GM12878 (cell line): ENCODE results near the gene RCAN1. TPM values are rescaled to one million over a fixed set of nuclear protein-coding genes. Genes with fewer than 3 reads are reported as not detected.

Experiments
- ATAC-seq: fragments of 200-7000 bp; cut with Tn5 transposase; 3 replicates; pipeline ENCODE4 v1.9.1; 2020; ENCODE audit warnings: mild to moderate bottlenecking, moderate library complexity
- BruUV-seq: library from RNA; stranded (reverse); fragments of 400-500 nt; replicated peaks from 2 replicates; lab custom pipeline; 2021; lab: Mats Ljungman, UMichigan
- CTCF ChIA-PET: fragments of 300-600 bp; sonication (Branson Sonifier 250); formaldehyde crosslinking; extraction: SDS; loops from one replicate; lab custom pipeline; 2021; ENCODE audit warnings: inconsistent platforms; lab: Yijun Ruan, JAX
- POLR2A ChIA-PET: fragments of 350-600 bp; formaldehyde crosslinking; extraction: SDS; loops from one replicate; lab custom pipeline; 2021; ENCODE audit warnings: inconsistent platforms; lab: Charles Lee
- RAD21 ChIA-PET: fragments of 300-600 bp; sonication (Branson Sonifier 250); formaldehyde crosslinking; loops from one replicate; lab custom pipeline; 2023; ENCODE audit warnings: antibody characterized with exemption; ENCODE audit not compliant: unreplicated experiment; lab: Charles Lee
- SMC1A ChIA-PET: fragments of 300-600 bp; sonication (Branson Sonifier 250); formaldehyde crosslinking; loops from one replicate; lab custom pipeline; 2023; ENCODE audit not compliant: unreplicated experiment, uncharacterized antibody; lab: Charles Lee
- DNase-seq: peaks from one replicate; pipeline ENCODE4 v3.0.0-alpha.2; 2011; ENCODE audit warnings: low read depth, low spot score
- FAIRE-seq: peaks from 3 replicates; lab custom pipeline; 2011; peaks lifted over from hg19 to GRCh38; lab: Jason Lieb, UNC
- H2AFZ ChIP-seq: 2 replicates; pipeline ENCODE4 v1.6.0; 2011; ENCODE audit warnings: low read depth, low read length, control low read depth; ENCODE audit not compliant: control insufficient read depth
- H3K27ac ChIP-seq: 2 replicates; pipeline ENCODE4 v1.5.1; 2011; ENCODE audit warnings: control low read depth; ENCODE audit not compliant: control insufficient read depth, insufficient read depth
- H3K27me3 ChIP-seq, 2 experiments: replicated peaks in 1 of 2; 2 replicates each; pipeline versions ENCODE4 v1.6.0 to v1.6.1; 2011; ENCODE audit warnings: low read length in 1 of 2; ENCODE audit not compliant: control insufficient read depth in 2 of 2, insufficient read depth in 2 of 2
- H3K36me3 ChIP-seq, 2 experiments: 2 replicates each; pipeline ENCODE4 v1.5.1; 2011; ENCODE audit warnings: low read length in 1 of 2; ENCODE audit not compliant: control insufficient read depth in 2 of 2, insufficient read depth in 2 of 2
- H3K4me1 ChIP-seq: 2 replicates; pipeline ENCODE4 v1.6.1; 2011; ENCODE audit warnings: mild to moderate bottlenecking, low read length, moderate library complexity, mixed read lengths; ENCODE audit not compliant: control insufficient read depth, insufficient read depth
- H3K4me2 ChIP-seq: 2 replicates; pipeline ENCODE4 v1.6.0; 2011; ENCODE audit warnings: control low read depth; ENCODE audit not compliant: control insufficient read depth, insufficient read depth
- H3K4me3 ChIP-seq: fragments of 200-600 bp; sonication (generic); 2 replicates; pipeline ENCODE4 v1.5.1; 2016
- H3K79me2 ChIP-seq: 2 replicates; pipeline ENCODE4 v1.6.0; 2011; ENCODE audit warnings: low read length; ENCODE audit not compliant: control insufficient read depth, insufficient read depth
- H3K9ac ChIP-seq: 2 replicates; pipeline ENCODE4 v1.8.0; 2011; ENCODE audit warnings: low read length, control low read depth, mixed read lengths; ENCODE audit not compliant: control insufficient read depth, insufficient read depth
- H3K9me3 ChIP-seq: replicated peaks from 3 replicates; pipeline ENCODE4 v1.5.1; 2011; ENCODE audit warnings: mild to moderate bottlenecking, low read length; ENCODE audit not compliant: control insufficient read depth, insufficient read depth
- H4K20me1 ChIP-seq: 2 replicates; pipeline ENCODE4 v1.6.0; 2011; ENCODE audit not compliant: control insufficient read depth, insufficient read depth
- BMI1 ChIP-seq: fragments of 450-650 bp; IDR thresholded peaks from 2 replicates; pipeline ENCODE4 v1.6.1; 2016; ENCODE audit warnings: mild to moderate bottlenecking, moderate library complexity, borderline replicate concordance
- CHD1 ChIP-seq: IDR thresholded peaks from 2 replicates; pipeline ENCODE4 v1.6.1; 2012; ENCODE audit warnings: low read depth, low read length, improper control_type of control experiment
- CREB1 ChIP-seq: IDR thresholded peaks from 2 replicates; pipeline ENCODE4 v1.6.1; 2012; ENCODE audit warnings: low read depth, mild to moderate bottlenecking, inconsistent platforms
- CREM ChIP-seq: IDR thresholded peaks from 2 replicates; pipeline ENCODE4 v1.6.1; 2014; ENCODE audit warnings: antibody characterized with exemption, low read depth
- EGR1 ChIP-seq, 2 experiments: IDR thresholded peaks; 1 replicate in 1 of 2; 2 replicates in 1 of 2; pipeline ENCODE4 v1.6.1; 2011 to 2012; ENCODE audit warnings: low read depth in 2 of 2, low read length in 2 of 2, borderline replicate concordance in 1 of 2, mild to moderate bottlenecking in 1 of 2, moderate library complexity in 1 of 2
- FOS ChIP-seq: IDR thresholded peaks from 3 replicates; pipeline ENCODE4 v1.6.1; 2011; ENCODE audit warnings: borderline replicate concordance; ENCODE audit not compliant: insufficient read length; ENCODE audit errors: extremely low read depth
- FOXM1 ChIP-seq: IDR thresholded peaks from 2 replicates; pipeline ENCODE4 v1.6.1; 2012; ENCODE audit warnings: low read depth, mild to moderate bottlenecking, inconsistent platforms, low read length, moderate library complexity
- NFXL1 ChIP-seq: fragments of 450-650 bp; IDR thresholded peaks from 2 replicates; pipeline ENCODE4 v1.6.1; 2017; ENCODE audit warnings: antibody characterized with exemption, mild to moderate bottlenecking, borderline replicate concordance
- NFYB ChIP-seq: IDR thresholded peaks from 2 replicates; pipeline ENCODE4 v1.6.1; 2011; ENCODE audit warnings: low read depth, mild to moderate bottlenecking, low read length, improper control_type of control experiment, moderate library complexity; ENCODE audit not compliant: insufficient read depth
- PAX5 ChIP-seq: IDR thresholded peaks from 2 replicates; pipeline ENCODE4 v1.6.1; 2011; ENCODE audit warnings: low read depth, low read length, borderline replicate concordance
- WGBS: methylation state at CpG from one replicate; pipeline ENCODE4 v1.1.6; 2016; ENCODE audit warnings: low lambda C conversion rate; ENCODE audit not compliant: insufficient replicate concordance, insufficient coverage; ENCODE audit errors: missing lambda C conversion rate; 5-methylcytosine and 5-hydroxymethylcytosine counted together
- in situ Hi-C: fragments of 300-500 bp; cut with MboI; formaldehyde crosslinking; loops from 9 replicates; pipeline ENCODE4 v1.14.3; 2018; ENCODE audit warnings: mixed read lengths
- intact Hi-C: fragments of 100-400 bp; cut with micrococcal nuclease; formaldehyde crosslinking; loops from one replicate; pipeline ENCODE4 v1.14.2; 2022; ENCODE audit not compliant: unreplicated experiment
- polyA plus RNA-seq, 11 experiments: library from polyadenylated mRNA; depleted of rRNA in 4 of 11; unstranded in 6 of 11; stranded (reverse) in 5 of 11; fragments of >200 nt; fragmentation: Nextera tagmentation in 4 of 11; fragmentation: Illumina TruSeq in 1 of 11; extraction: Ambion mirVana in 4 of 11; extraction: Trizol in 1 of 11; gene quantifications; 1 replicate in 1 of 11; 2 replicates in 10 of 11; pipeline versions ENCODE4 v1.2.1 to v1.2.3, GENCODE V29; 2011 to 2016; ENCODE audit warnings: inconsistent platforms in 2 of 11, missing spikeins in 2 of 11, low read depth in 1 of 11
- total RNA-seq, 4 experiments: library from RNA; depleted of rRNA in 3 of 4; stranded (reverse); fragments of >200 nt in 3 of 4; fragmentation: Illumina TruSeq in 1 of 4; extraction: Trizol in 1 of 4; gene quantifications; 2 replicates each; pipeline versions ENCODE4 v1.2.1 to v1.2.3, GENCODE V29; 2013 to 2021
- TF ChIP-seq, protein P1 (sequence below): fragments of 450-650 bp; IDR thresholded peaks from 2 replicates; pipeline ENCODE4 v1.6.1; 2017; ENCODE audit warnings: mild to moderate bottlenecking, moderate library complexity

The RCAN1 gene
- total and polyA plus RNA-seq, 10 of the 15 experiments (the other 5 are each of a cell fraction or from before 2014, with no cell fraction given): 2.8 to 12.9 (median 10.5) TPM

DNA sequence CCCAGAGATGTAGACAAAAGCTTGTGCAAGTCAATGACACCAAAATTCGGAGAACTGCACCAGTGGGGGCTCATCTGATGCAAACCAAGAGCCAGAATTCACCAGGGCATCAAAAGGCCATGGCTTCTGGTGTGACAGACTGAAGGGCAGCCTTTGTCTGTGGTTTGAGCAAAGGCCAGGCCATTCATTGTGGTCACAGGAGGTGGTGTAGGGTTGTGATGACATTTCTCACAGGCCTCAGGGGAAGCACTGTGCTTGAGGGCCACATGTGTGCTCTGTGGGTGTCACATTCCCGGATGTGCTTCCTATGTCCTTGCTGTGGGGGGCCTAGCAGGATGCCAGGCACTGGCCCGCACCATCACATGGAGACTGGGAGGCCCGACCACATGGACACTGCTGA, 80.4 kb downstream of the RCAN1 start (continued):
- no peak for TF ChIP-seq EGR1 (IDR thresholded peaks at IDR 0.05; ENCODE audit: borderline replicate concordance in 1 of 2, low read depth in 2 of 2, low read length in 2 of 2)

DNA sequence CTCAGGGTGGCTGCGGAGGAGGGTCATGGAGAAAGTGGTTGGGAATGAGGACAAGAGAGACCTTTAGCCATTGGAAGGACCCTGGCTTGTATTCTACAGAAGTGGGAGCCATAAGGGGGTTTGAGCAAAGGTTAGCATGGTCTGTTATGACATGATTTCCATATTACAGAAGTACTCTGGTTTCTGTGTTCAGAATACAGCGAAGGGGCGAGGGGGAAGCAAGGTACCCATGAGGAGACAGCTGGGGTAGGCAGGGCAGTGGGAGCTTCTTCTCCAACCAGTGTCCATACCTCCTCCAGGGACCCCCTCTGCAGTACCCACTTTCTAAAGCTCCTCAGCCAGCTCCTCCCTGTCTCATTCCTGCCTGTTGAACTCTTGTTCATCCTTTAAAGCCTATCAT, 81.0 kb downstream of the RCAN1 start:
- WGBS: 97% methylated on average over 3 of the region's 3 CpGs
- in situ Hi-C loops: no loop called here
- ATAC-seq: no peak
- CTCF ChIA-PET: interaction anchor here (0.9 kb wide), 1 partner anchor 68 kb away, joined by 3 read pairs; no protein-coding TSS in a partner anchor
- H3K27me3 ChIP-seq: no peaks in the 10 kb centered on the region
- RAD21 ChIA-PET: no interaction called here
- H3K79me2 ChIP-seq: no peaks in the 10 kb centered on the region
- no peak for FAIRE-seq
- H3K36me3 ChIP-seq: no peaks in the 10 kb centered on the region
- no peak for DNase-seq
- no peak overlapping the region for H3K27ac ChIP-seq
- peaks cover 12% of the 10 kb centered on the region for H3K4me1 ChIP-seq
- SMC1A ChIA-PET: interaction anchor here (0.7 to 1.1 kb wide), 3 partner anchors 9 to 27 kb away, joined by 3 to 4 read pairs (median 3); no protein-coding TSS in a partner anchor
- no peak for TF ChIP-seq CREM
- TF ChIP-seq CHD1: no peak
- TF ChIP-seq NFXL1: no peak
- TF ChIP-seq CREB1: no peak
- no peak for TF ChIP-seq FOXM1
- TF ChIP-seq, protein P1, sequence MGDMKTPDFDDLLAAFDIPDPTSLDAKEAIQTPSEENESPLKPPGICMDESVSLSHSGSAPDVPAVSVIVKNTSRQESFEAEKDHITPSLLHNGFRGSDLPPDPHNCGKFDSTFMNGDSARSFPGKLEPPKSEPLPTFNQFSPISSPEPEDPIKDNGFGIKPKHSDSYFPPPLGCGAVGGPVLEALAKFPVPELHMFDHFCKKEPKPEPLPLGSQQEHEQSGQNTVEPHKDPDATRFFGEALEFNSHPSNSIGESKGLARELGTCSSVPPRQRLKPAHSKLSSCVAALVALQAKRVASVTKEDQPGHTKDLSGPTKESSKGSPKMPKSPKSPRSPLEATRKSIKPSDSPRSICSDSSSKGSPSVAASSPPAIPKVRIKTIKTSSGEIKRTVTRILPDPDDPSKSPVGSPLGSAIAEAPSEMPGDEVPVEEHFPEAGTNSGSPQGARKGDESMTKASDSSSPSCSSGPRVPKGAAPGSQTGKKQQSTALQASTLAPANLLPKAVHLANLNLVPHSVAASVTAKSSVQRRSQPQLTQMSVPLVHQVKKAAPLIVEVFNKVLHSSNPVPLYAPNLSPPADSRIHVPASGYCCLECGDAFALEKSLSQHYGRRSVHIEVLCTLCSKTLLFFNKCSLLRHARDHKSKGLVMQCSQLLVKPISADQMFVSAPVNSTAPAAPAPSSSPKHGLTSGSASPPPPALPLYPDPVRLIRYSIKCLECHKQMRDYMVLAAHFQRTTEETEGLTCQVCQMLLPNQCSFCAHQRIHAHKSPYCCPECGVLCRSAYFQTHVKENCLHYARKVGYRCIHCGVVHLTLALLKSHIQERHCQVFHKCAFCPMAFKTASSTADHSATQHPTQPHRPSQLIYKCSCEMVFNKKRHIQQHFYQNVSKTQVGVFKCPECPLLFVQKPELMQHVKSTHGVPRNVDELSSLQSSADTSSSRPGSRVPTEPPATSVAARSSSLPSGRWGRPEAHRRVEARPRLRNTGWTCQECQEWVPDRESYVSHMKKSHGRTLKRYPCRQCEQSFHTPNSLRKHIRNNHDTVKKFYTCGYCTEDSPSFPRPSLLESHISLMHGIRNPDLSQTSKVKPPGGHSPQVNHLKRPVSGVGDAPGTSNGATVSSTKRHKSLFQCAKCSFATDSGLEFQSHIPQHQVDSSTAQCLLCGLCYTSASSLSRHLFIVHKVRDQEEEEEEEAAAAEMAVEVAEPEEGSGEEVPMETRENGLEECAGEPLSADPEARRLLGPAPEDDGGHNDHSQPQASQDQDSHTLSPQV: no peak
- no peak for TF ChIP-seq NFYB
- no peak for TF ChIP-seq FOS
- TF ChIP-seq PAX5: no peak
- no peak for TF ChIP-seq BMI1
- TF ChIP-seq, all 136 proteins: peak for 0
- Histone ChIP-seq H3K9me3 (no peaks in the 10 kb centered on the region), H3K4me3 (no peak overlapping the region), H3K9ac (no peak overlapping the region), H3K4me2 (no peak overlapping the region), H2AFZ (no peak overlapping the region), H4K20me1 (no peaks in the 10 kb centered on the region)
- POLR2A ChIA-PET: no interaction called here
- BruUV-seq: no TSS peak
- intact Hi-C loops: no loop called here
